ENCODE measurements around the gene MAGI1.

Gene MAGI1

DNA sequence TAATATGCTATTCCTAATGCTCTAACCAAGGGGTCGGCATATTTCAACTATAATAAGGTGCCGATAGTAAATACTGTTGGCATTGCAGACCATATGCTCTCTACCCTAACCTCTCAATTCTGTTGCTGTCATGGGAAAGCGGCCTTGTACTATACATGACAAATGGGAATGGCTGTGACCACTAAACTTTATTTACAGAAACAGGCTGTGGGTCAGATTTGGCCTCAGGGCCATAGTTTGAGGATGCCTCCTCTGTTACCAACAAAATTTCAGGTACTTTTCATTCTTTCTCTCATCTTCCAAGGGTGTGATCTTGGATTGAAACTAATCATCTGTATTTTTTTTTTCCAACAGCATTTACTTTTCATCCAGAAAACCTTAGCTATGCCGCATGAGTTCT, 242.0 kb downstream of the MAGI1 start:
- DNase-seq (ENCODE audit: low read depth in 2 of 2): no peak

DNA sequence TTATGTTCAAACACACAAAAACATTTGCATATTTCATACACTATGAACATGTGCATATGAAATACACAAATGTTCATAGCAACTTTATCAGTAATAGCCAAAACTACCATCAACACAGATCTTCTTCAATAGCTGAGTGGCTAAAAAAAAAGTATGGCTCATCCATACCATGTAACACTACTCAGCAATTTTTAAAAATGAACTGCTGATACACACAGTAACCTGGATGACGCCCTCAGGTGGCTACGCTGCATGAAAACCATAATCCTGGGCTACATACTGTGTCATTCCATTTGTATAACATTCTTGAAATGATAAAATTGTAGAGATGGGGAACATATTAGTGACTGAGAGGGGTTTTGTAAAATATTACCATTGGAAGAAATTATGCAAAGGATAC, 243.6 kb downstream of the MAGI1 start:
- DNase-seq (ENCODE audit: low read depth in 2 of 2): no peak

DNA sequence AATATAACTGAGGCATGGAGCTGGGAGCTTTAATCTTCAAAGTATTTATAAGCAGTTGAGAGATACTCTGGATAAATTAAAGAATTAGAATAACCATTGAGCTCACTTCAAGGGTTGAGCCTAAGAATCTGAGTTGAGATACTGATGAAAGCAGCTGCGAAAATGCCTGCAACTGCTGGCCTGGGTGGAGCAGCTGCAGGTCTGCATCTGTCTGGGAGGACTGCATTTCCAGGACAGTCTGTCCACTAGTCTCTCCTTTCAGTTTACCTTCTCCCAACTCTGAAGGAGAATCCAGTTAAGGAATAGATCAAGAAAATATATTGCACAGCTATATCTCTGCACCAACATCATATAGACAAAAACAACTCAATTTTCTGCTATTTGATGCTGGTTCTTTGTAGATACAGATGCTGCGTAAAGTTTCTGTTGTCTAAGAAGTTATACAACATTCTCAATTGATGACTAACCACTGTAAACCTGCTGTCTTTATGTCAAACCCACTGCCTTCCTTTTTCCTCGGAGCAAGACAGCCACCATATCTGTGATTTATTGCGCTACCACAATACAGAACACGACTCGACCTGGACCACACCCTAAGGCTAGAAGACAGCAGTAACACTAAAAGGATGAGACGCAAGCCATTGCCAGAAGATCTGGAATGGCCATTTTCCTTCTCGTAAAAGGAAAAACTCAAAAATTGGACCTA, 245.1 kb downstream of the MAGI1 start:
- no peak for DNase-seq (ENCODE audit: low read depth in 2 of 2)

DNA sequence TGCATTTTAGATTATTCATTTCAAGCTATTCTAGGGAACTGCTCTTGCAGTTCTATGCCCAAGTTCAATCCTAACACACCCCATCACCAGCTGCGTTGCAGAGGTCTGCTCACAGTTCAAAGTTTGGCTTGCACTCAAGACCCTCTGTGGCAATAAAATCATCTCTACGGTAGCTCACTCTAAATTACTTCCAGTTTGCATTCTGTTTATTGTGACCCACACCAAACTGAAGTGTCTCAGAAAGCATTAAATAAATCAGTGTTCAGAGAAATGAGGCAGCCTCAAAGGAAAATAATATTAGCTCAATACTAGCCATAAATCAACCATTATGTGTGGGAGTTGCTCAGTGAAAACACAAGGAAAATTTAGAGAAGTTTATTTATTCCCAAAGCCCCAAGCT, 250.3 kb downstream of the MAGI1 start:
- no peak for DNase-seq (ENCODE audit: low read depth in 2 of 2)

DNA sequence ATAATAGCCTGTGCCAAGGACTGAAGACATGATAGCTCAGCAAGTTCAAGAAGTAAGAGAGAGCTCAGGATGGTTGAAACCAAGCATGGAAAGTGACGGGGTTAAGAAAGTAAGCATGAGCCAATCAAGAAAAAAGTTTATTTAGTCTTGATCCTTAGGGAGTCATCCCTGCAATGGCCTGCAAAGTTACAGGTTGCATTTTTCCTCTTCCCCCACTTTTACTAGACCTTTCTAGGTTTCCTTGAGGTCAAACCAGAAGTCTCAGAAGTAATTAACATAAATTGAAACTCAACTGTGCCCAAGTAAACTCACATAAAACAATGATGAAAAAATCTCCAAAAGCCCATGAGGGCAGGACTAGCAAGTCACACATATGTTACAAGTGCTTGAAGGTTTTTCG, 250.9 kb downstream of the MAGI1 start:
- DNase-seq (ENCODE audit: low read depth in 2 of 2): no peak

DNA sequence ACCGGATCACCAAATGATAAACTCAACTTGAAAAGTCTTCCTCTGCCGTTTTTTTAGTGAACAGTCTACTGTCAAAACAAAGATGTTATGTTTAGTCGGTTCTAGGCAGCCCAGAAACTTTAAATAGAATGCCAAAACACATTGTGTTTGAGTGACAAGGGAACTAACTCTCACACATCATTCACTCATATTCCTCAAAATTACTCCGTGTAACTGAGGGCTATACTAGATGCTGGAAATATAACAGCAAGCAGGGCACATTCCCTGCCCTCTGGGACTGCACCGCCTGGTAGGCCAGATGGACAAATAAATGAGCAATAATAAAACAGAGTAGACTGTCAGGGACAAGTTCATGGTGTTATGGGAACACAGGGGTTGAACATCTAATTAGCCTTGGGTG, 251.4 kb downstream of the MAGI1 start:
- DNase-seq (ENCODE audit: low read depth in 2 of 2): no peak

DNA sequence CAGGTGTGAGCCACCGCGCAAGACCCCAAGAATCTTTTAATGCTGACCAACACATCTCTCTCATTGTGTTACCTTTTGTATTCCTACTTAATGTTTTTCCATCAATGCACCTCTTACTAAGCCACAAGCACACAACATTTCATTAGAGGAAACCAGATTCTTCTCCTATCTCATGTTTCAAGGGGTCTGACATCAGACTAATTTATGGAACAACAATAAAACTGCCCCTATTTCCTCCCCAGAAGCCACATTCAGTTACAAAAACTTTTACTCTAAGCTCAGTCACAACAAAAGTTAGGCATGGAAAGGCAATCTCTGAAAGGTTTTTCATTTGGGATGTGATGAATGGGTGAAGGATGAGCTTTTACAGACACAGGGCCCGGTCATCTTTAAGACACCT, 251.8 kb downstream of the MAGI1 start:
- DNase-seq (ENCODE audit: low read depth in 2 of 2): no peak

DNA sequence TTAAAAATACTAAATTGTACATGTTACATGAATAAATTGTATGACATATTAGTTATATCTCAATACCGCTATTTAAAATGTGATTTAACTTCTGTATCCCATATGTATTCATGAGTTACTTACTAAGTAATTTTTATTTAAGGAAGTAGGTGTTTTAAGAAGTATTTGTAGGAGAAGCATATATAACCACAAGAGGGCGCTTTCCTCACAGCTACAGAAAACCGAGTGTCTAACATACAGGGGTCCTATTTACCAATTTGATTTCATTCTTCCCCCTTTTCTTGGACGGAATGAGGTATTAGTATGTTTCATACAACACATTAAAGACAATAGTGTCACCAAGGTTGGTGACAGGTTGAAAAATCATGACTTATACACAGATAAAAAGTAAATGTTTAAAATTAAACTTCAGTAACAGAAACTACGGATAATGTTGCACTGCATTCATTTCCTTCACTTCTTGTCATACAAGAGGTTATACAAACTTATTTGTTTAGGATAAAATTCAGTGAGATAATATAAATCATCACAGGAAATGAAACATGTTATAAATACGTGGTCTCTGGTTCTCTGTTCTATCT, 253.6 kb downstream of the MAGI1 start:
- no peak for DNase-seq (ENCODE audit: low read depth in 2 of 2)

DNA sequence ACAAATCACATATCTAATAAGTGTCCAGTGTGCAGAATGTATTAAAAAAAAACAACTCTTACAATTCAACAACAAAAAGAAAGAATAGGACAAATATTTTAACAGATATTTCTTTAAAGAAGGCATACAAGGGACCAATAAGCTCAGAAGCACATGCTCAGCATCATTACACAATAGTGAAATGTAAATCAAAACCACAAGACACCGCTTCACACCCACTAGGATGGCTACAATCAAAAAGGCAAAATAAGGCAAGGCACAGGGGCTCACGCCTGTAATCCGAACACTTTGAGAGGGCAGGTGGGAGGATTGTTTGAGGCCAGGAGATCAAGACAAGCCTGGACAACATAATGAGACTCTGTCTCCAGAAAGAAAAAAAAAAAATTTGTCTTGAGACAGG, 255.6 kb downstream of the MAGI1 start:
- no peak for DNase-seq (ENCODE audit: low read depth in 2 of 2)

DNA sequence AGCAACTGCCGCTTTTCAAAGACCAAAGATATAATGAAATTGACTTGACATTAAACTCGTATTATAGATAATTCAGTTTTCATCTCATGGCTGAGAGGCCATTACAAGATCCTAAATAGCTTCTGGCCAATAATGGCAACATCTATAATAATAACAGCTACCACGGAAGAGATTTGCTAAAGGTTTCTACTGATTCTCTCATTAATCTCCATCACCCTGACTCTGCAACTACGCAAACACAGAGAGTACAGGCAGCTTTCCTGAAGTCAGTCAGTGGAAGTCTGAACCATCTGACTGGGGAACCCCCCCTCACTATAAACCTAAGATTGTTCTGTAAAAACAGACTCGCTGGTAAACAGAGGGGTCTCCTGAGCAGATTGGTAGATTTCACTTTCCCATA, 257.1 kb downstream of the MAGI1 start:
- no peak for DNase-seq (ENCODE audit: low read depth in 2 of 2)

DNA sequence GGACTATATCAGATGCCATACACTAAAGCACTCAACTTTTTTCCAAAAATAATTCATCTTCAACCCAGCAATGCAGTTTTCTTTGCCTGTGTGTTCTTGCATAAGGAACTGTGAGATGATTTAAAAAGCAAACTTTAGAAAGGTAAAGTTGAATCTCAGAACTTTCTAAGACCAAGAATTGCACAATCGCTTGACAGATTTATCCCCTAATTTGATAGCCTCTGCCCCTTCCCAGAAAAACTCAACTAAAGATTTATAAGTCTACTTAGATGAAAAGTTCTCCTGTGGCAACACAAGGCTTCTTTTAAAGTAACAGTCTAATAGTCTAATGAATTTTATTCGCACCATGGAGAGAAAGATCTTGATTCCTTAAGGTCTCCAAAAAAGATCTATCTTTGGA, 259.3 kb downstream of the MAGI1 start:
- DNase-seq (ENCODE audit: low read depth in 2 of 2): no peak

DNA sequence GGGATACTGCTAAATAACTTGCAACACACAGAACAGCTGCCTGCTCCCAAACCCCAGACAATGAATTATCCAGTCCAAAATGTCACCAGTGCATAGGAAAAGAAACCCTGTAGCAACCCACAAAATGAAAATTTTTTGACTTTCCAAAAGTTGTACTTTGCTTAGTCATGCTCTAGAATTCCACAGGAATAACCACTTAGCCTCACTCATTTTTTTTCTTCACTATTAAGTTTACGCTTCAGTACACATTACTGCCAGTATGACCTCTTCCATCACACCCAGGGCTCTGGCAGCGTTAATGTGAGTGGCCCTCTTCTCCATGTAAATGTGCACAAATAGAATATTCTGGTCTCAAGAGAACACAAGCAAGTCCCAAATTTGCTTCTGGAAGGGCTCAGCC, 259.8 kb downstream of the MAGI1 start:
- no peak for DNase-seq (ENCODE audit: low read depth in 2 of 2)

DNA sequence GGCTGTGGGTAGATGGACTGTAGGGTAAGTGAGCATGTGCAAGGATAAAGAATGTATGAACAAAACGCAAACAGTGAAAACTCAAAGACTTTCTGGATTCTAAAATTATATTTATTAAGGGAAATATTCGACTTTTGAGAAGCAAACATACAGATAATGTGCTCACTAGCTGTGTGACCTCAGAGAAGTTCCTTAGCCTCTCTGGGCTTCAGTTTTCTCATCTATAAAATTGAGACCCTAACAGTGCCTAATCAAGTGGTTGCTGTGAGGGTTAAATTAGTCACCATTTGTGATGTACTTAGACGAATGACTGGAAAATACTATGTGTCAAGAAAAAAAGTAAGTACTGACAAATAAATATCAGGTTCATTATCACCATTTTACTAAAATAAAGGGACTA, 261.7 kb downstream of the MAGI1 start:
- DNase-seq (ENCODE audit: low read depth in 2 of 2): no peak

DNA sequence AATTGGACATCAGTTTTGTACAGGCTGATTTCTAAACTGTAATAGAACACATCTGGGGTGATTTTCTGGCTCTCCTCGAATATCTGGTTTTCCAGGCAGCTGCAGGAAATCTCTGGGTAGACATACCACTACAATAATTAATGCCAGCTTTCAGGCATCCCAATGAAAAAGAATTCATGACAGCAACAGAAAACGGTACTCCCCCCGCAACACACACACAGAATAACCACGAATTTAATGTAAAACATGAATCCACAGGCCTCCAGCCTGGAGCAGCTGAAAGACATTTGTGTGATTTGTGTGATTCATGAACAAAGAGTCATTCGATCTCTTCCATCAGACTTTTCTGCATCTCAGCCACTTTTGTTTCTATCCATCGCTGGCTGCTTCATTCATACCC, 262.2 kb downstream of the MAGI1 start:
- no peak for DNase-seq (ENCODE audit: low read depth in 2 of 2)

DNA sequence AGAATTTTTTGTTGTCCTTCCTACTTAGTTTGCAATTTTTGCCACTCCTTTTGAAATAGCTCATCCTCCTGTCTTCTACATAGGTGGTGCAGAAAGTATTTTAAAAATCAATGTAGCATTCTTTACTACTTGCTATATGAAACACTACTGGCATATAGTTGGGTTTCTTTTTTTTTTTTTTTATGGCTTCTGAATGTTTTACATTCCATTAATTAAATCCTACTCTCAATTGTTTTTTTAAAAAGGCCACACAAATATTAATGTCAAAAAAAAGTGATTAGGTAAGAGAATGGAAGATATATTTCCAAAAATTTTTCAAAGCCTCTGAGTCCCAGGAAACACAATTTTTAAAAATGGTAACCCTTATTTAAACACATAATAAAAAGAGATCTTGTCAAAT, 262.6 kb downstream of the MAGI1 start:
- no peak for DNase-seq (ENCODE audit: low read depth in 2 of 2)

DNA sequence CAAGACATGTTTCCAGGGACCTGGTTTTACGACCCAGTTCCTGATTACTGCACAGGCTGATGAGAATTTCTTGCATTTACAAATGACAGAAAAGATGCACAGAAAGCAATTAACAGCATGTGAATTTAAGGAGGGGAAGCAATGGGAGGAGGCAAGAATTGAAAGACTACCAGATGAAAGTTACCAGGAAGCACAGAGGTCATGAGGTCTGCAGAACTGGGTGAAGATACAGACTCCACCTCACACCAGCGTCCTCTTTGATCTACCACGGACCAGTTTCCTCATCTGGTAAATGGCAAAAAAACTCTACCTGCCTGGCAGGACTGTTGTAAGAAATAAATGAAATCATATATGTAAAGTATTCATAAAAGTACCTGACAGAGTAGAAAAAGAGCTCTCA, 266.0 kb downstream of the MAGI1 start:
- DNase-seq (ENCODE audit: low read depth in 2 of 2): no peak

DNA sequence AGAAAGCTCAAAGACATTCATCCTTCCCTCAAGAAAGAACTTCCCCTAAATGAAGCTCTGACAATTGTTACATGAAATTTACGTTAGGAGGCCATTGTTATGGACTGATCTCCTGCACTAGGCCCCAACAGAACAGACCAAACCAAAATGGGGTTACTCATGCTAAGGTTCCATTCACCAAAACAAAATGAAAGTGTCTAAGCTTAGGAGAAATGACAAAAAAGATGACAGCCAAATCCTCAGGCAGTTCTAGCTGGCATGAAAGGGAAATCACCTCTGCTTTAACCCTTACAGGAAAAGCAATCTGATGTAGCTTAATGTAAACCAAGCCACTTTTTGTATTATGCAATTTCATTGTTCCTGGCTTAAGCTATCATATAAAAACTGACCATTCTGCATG, 271.2 kb downstream of the MAGI1 start:
- no peak for DNase-seq (ENCODE audit: low read depth in 2 of 2)

DNA sequence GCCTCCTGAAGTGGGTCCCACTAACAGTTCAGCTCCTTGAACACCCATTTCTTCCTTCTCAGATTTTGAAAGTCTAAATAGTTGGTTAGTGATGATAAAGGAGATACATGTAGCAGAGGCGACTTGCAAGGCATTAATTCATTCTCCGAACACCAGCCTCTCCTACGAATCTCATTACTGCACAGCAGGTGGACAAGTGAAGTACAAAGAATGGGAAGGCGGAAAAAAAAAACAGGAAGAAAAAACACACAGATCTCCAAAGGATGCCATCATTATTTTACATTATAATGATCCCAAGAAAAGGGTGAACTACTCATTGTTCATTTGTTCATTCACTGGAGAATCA, 276.5 kb downstream of the MAGI1 start:
- no peak for DNase-seq (ENCODE audit: low read depth in 2 of 2)

DNA sequence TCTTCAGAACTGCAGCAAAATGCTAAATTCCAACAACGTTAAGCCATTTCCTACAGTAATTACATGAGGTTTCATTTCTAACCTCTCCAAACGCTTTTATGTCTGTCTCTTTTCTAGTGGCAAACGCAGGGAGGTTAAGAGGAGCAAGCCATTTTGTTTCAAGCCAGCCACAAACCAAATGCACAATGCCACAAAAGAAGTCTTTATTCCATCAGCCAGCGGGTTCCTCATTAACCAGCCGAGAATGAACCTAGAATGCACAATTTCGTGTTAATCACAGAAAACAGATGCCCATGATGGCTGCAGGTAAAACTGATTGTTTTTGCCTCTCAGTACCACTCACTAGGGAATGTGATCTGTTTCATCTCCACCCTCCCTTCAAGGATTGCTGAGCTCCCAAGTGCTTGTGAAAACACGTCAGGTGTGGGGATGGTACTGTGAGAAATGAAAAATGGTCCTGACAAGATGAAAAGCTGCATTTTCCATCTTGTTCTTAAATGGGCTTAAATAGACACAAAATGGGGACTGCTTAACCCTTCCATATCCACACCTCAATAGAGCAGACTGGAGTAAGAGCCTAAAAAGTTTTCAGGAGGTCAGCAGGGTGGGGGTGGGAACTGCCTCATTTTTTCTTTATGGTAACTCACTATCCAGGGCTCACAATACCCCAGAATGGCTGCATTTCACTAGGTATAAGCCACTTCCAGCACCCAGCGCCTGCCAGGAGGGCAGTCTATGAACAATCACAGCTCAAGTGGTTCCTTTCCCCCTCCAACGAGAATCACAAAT, 277.1 kb downstream of the MAGI1 start:
- no peak for DNase-seq (ENCODE audit: low read depth in 2 of 2)

DNA sequence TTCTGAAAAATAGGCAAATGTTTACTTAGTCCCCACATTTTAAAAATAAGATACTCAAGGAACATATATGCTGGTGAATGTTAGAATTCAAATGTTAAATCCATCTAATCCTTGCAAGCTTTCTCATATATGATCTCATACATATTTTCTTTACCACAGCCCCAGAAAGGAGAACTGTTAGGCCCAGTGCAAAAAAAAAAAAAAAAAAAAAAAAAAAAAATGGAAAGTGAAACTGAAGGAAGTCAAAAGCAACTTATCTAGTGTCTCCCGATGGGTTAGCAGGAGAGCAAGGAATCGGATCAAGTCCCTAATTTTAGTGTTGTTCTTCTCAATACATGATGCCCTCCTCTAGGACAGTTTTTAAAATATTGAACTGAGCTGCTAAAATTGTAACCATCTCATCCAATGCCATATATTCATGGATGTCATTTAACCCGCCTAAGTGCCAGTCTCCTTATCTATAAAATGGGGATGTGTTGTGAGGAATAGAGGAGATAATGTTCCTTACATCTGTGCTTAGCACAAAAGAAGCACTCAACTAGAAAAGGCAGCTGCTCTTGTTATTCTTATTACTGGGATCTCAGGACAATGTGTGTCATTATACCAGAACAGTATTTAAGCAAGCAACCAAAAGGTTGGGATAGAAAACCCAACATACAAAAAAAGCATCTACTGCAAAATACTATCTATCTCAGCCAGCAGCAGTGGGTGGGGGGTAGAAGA, 279.7 kb downstream of the MAGI1 start:
- no peak for DNase-seq (ENCODE audit: low read depth in 2 of 2)

DNA sequence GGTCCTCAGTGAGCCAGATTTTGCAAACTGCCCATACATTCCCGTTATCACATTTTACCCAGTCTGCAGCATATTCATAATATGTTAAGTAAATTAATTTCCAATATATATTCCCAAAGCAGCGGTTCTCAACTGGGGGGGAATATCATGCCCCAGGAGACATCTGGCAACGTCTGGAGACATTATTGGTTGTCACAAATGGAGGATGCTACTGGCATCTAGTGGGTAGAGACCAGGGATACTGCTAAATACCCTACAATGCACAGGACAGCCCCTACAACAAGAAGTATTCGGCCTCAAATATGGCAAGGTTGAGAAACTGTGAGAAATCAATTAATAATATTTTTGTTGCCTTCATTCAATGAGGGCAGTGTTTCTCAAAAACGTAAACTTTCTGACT, 280.3 kb downstream of the MAGI1 start:
- DNase-seq (ENCODE audit: low read depth in 2 of 2): no peak

DNA sequence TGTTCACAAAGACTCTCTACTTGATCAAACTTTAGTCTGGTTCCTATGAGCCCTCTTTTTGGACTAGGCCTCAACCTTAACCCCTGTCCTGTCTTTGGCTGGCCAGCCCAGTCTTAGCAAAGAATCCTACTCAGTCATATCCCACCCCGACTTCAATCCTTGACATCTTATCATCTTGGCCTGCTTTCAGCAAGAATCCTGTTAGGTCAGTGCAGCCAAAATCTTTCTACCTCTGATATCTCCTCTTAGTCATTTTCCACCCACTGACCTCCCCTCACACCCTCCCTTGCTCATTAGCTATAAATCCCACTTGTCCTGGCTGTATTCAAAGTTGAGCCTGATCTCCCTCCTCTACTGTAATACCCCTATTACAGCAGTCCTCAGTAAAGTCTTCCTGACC, 286.1 kb downstream of the MAGI1 start:
- no peak for DNase-seq (ENCODE audit: low read depth in 2 of 2)

Data from stimulated activated CD8-positive, alpha-beta memory T cell treated with anti-CD3 and anti-CD28 coated beads, Interleukin-15, amount 100 ng/mL, for 48 hours (primary cell).